ENCODE data around the gene SMARCAD1. TPM values are rescaled to one million over a fixed set of nuclear protein-coding genes. Genes with fewer than 3 reads are reported as not detected.

The SMARCAD1 gene, protein sequence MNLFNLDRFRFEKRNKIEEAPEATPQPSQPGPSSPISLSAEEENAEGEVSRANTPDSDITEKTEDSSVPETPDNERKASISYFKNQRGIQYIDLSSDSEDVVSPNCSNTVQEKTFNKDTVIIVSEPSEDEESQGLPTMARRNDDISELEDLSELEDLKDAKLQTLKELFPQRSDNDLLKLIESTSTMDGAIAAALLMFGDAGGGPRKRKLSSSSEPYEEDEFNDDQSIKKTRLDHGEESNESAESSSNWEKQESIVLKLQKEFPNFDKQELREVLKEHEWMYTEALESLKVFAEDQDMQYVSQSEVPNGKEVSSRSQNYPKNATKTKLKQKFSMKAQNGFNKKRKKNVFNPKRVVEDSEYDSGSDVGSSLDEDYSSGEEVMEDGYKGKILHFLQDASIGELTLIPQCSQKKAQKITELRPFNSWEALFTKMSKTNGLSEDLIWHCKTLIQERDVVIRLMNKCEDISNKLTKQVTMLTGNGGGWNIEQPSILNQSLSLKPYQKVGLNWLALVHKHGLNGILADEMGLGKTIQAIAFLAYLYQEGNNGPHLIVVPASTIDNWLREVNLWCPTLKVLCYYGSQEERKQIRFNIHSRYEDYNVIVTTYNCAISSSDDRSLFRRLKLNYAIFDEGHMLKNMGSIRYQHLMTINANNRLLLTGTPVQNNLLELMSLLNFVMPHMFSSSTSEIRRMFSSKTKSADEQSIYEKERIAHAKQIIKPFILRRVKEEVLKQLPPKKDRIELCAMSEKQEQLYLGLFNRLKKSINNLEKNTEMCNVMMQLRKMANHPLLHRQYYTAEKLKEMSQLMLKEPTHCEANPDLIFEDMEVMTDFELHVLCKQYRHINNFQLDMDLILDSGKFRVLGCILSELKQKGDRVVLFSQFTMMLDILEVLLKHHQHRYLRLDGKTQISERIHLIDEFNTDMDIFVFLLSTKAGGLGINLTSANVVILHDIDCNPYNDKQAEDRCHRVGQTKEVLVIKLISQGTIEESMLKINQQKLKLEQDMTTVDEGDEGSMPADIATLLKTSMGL
- total RNA-seq: 15.7 and 18.4 TPM in 2 replicates

DNA sequence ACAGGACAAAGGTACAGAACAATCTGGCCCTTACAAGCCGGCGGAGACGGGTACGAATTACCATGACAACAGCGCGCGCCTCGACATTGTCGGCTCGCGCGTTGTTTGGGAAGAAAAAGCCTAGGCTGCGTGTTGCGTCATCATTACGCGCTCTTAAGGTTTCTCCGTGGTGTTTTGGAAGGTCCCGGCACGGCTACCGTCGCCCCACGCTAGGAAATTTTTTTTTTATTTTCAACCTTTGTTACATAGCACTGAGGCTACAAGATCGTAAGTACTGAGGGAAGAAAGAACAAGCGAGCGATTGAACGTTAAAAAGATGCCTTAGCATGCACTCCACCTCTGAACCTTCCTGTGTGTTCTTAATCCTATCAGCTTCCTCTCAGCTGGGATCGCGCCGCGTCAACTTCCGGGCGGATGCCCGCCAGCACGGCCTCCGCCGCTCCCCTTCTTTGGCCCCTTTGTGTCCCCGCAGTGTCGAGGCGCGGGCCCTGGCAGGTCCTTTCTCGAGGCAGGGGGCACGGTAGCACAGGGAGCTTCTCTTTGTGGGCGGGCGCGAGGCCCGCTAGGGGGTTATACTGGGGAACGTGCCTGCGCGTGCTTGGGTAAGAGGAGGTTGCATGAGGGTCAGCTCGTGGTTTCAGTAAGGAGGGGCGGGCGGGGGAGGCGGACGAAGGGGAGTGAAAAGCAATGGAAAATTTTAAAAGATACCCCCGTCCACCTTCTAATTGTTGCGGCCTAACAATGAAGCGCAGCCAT lies at the start of gene SMARCAD1:
SMARCAD1 (plus strand) TSS at position 397 of the 756 bp plus-strand sequence. CDS start 530 bp downstream, outside the sequence.
- TF ChIP-seq, protein P1, sequence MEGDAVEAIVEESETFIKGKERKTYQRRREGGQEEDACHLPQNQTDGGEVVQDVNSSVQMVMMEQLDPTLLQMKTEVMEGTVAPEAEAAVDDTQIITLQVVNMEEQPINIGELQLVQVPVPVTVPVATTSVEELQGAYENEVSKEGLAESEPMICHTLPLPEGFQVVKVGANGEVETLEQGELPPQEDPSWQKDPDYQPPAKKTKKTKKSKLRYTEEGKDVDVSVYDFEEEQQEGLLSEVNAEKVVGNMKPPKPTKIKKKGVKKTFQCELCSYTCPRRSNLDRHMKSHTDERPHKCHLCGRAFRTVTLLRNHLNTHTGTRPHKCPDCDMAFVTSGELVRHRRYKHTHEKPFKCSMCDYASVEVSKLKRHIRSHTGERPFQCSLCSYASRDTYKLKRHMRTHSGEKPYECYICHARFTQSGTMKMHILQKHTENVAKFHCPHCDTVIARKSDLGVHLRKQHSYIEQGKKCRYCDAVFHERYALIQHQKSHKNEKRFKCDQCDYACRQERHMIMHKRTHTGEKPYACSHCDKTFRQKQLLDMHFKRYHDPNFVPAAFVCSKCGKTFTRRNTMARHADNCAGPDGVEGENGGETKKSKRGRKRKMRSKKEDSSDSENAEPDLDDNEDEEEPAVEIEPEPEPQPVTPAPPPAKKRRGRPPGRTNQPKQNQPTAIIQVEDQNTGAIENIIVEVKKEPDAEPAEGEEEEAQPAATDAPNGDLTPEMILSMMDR (IDR thresholded peaks at IDR 0.05; ENCODE audit: insufficient read depth, low read length, severe bottlenecking): no peak
- DNase-seq (ENCODE audit: low read depth) (peak; percentile 87), FAIRE-seq (no peak)
- Histone ChIP-seq H3K4me3 (ENCODE audit: low read depth, low read length) (peak within 1 kb of the TSS; percentile 94), H3K36me3 (ENCODE audit: control insufficient read depth, insufficient read depth, low read length) (peaks cover 3% of the 10 kb centered on the region), H3K27me3 (ENCODE audit: control insufficient read depth, insufficient read depth, low read length) (no peaks in the 10 kb centered on the region)

DNA sequence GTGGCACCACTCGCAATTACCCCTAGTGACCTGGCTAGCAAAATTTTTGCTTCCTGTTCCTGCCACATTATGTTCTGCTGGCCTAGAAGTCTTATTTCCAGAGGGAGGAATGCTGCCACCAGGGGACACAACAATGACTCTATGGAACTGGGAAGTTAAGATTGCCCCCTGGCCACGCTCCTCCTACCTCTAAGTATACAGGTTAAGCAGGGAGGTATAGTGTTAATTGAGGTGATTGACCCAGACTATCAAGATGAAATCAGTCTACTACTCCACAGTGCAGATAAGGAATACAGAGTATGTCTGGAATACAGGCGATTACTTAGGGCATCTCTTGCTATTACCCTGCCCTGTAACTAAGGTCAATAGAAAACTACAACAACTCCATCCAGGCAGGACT lies 48.8 kb upstream of the SMARCAD1 start:
- FAIRE-seq (no peak), DNase-seq (ENCODE audit: low read depth) (no peak)
- TF ChIP-seq, protein P1 (IDR thresholded peaks at IDR 0.05; ENCODE audit: insufficient read depth, low read length, severe bottlenecking): no peak
- Histone ChIP-seq H3K4me3 (ENCODE audit: low read depth, low read length) (no peak overlapping the region), H3K27me3 (ENCODE audit: control insufficient read depth, insufficient read depth, low read length) (no peaks in the 10 kb centered on the region), H3K36me3 (ENCODE audit: control insufficient read depth, insufficient read depth, low read length) (no peaks in the 10 kb centered on the region)

DNA sequence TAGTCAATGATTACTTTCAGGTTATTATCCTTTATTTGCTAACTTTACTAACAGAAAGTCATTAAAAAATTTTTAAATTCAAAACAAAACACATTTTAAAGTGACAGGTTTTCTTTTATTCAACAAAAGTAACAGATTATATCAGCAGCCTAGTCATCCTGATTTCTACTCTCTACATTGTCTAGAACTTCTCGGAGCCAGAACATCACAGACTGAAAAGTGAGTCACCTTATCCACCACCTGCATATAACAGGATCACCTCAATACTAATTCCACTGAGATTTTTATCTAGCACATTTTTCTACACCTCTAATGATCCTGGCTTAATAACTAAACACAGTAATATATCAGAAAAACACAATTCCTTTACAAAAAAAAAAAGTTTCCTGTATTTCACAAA lies 47.9 kb upstream of the SMARCAD1 start:
- H3K4me3 ChIP-seq (ENCODE audit: low read depth, low read length): no peak overlapping the region
- H3K27me3 ChIP-seq (ENCODE audit: control insufficient read depth, insufficient read depth, low read length): no peaks in the 10 kb centered on the region
- TF ChIP-seq, protein P1 (IDR thresholded peaks at IDR 0.05; ENCODE audit: insufficient read depth, low read length, severe bottlenecking): no peak
- no peak for DNase-seq (ENCODE audit: low read depth)
- H3K36me3 ChIP-seq (ENCODE audit: control insufficient read depth, insufficient read depth, low read length): no peaks in the 10 kb centered on the region
- FAIRE-seq: no peak

GRCh38 chr4:94160774-94161173 lies 46.9 kb upstream of the SMARCAD1 start:
- TF ChIP-seq, protein P1 (IDR thresholded peaks at IDR 0.05; ENCODE audit: insufficient read depth, low read length, severe bottlenecking): no peak
- DNase-seq (ENCODE audit: low read depth) (peak; percentile 10), FAIRE-seq (no peak)
- Histone ChIP-seq H3K4me3 (ENCODE audit: low read depth, low read length) (no peak overlapping the region), H3K36me3 (ENCODE audit: control insufficient read depth, insufficient read depth, low read length) (no peaks in the 10 kb centered on the region), H3K27me3 (ENCODE audit: control insufficient read depth, insufficient read depth, low read length) (no peaks in the 10 kb centered on the region)

GRCh38 chr4:94165256-94165655 lies 42.4 kb upstream of the SMARCAD1 start:
- Histone ChIP-seq H3K4me3 (ENCODE audit: low read depth, low read length) (no peak overlapping the region), H3K36me3 (ENCODE audit: control insufficient read depth, insufficient read depth, low read length) (no peaks in the 10 kb centered on the region), H3K27me3 (ENCODE audit: control insufficient read depth, insufficient read depth, low read length) (no peaks in the 10 kb centered on the region)
- no peak for FAIRE-seq
- TF ChIP-seq, protein P1 (IDR thresholded peaks at IDR 0.05; ENCODE audit: insufficient read depth, low read length, severe bottlenecking): no peak
- no peak for DNase-seq (ENCODE audit: low read depth)

All from bronchial epithelial cell (primary cell).